Activated CD4-positive, alpha-beta T cell treated with anti-CD3 and anti-CD28 coated beads, Interleukin-2, Interleukin-4, amounts not matched to agents 100 ng/mL and 50 ng/mL, durations not matched to agents 16 hours and 8 hours (primary cell): ENCODE data around the gene BNC2.

Experiments
- DNase-seq: peaks from one replicate; pipeline ENCODE4 v3.0.0-alpha.2; 2020; ENCODE audit warnings: low spot score

BNC2 gene

DNA sequence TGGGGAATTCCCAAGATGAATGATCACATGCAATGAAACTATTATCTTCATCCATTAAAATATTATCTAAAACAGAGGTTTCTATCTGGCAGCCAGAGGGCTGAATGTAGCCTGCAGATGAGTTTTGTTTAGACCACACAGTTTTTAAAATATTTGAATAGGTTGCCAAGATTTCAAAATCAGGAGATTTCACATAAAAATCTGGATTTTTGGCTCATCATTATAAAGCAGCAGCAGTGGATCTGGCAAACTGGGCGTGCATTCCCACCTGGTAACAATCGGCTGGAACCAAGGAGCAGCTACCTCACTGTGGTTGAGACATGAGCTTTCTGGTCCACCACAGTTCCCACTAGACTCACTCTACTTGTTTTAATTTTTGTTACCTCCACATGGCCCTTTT lies 155.1 kb downstream of the BNC2 start:
- no peak for DNase-seq

DNA sequence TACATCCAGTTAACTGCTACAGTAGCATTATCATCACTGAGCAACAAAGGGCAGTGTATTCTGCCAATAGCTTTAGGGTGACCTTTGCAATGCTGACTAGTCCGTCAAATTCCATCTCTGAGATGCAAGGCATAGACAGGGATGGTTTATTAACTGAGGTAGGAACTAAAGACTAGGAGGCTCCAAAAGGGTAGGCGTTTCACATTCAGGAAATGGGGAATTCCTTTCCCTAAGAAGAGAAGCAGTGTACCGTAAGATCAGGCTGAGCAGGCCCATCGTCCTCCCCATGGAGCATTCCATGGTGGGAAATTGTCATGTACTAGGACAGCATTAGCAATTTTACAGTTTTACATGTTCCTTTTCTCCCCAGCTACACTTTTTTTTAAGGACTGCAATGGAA lies 157.7 kb downstream of the BNC2 start:
- DNase-seq = no peak

GRCh38 chr9:16710888-16711287 lies 159.6 kb downstream of the BNC2 start:
- DNase-seq = no peak

DNA sequence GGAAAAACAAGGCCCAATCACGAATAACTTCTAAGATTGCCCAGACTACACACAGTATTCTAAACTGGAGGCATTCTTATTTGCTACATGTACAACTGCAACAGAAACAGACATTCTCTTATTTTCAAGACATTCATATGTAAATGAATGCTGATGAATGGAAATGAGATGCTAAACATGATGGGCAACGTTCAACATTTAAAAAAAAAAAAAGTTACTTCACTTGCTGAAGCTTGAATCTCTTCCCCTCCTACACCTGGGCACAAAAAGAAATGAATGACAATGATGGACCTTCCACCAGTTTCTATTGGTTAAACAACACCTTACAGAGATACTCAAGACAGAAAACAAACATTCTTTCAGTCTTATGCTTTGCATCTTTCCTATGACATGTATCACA lies 160.5 kb downstream of the BNC2 start:
- no peak for DNase-seq

DNA sequence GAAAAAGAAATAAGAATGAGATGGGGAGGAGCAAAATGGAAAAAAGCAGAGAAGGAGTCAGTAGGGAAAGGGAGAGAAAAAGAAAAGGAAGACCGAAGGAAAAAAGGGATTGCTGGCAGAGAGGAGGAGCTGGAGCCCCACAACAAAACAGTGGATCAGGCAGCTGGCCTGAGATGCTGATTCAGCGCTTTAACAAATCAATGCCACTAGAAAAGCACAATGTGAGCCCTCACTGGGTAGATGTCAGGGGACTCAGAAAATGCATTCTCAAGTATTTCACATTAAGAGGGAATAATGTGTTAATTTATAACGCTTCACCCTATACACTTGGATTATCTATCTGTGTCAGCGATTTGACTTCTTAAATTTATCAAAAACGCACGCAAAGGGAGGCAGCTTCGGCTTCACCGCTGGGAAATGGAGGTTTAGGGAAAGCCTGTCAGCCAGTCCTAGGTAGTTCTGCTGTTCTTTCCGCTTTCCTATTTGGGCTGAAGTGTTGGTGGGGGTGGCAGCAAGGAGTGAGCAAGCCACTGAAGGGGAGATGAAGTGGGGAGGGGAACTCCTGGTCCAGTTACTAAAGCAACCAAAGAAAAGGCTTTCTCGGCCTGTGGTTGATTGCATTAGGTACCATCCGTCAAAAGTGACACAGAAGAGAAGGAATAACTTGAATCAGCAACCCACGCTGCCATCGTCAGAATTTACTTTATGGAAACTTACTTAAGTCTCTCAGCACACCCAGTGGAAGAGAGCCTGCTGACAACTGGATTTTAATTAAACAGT lies 161.6 kb downstream of the BNC2 start:
- no peak for DNase-seq

DNA sequence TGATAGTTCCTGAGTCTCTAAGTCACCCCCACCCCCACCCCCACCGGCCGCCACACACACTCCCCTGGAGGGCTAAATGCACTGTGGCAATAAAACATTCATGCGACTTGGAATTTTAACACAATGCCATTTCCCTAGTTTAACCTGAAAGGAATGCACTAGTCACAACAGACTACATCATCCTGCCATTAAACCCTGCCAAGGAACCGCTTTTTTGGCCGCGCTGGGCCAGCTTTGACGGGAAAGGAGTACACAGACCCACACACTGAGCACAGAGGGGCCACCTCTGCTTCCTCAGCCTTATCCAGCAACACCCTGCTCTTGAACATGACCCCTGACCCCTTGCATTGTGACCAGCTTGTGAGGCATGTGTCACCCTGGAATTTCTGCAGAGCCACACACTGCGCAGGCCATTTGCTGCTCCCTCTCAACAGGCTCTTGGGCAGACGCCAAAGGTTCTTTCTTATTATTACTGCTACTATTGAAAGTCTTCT lies 165.3 kb downstream of the BNC2 start:
- no peak for DNase-seq

GRCh38 chr9:16704116-16705110 lies 166.1 kb downstream of the BNC2 start:
- DNase-seq = no peak

- no peak for DNase-seq
These were observed 169.1 kb downstream of the BNC2 start for GRCh38 chr9:16701347-16701746.

DNA sequence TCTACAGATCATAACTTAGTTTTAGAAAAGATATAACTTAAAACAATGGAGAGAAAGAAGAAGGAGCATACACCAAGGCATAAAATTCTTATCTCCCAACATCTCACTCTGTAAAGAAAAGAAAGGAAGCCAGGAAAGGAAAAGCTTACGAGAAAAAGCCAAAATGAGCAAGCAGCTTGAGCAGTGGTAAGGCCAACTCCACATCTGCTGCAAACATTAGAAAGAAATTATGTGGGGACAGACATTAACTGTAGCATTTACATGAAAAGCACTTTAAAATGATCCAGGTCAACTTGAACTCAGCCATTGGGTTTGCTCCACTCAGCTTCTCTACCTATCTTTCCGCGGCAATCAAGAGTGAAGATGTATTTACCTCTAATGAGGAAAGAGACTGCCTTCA lies 176.9 kb downstream of the BNC2 start:
- no peak for DNase-seq

DNA sequence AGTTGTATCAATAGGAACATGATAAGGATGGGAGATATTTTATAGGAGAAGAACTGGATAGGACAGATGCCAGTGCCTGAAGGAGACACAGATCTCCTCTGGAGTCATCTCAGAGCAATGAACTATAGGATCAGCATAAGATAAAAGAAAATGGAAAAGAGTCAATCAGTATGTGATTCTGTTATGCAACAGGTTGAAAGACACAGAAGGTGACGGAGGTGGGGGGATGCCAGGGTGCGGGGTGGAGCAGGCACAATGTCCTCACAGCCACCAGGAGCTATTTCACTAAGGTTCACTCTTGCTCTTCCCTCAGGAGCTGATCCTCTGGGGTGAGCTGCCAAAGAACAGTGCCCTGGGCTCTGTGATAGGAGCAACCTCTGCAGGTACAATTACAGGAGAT lies 179.8 kb downstream of the BNC2 start:
- DNase-seq = no peak

DNA sequence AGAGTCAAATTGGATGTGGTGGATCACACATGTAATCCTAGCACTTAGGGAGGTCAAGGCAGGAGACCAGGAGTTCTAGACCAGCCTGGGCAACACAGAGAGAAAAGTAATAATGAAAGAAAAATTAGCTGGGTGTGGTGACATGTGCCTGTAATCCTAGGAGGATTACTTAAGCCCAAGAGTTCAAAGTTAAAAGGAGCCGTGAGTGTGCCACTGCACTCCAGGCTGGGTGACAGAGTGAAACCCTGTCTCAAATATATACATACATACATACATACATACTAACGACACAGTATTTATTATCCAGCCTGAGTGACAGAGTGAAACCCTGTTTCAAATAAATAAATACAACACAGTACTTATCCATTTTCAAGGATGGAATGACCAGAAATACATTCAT lies 180.3 kb downstream of the BNC2 start:
- no peak for DNase-seq

DNA sequence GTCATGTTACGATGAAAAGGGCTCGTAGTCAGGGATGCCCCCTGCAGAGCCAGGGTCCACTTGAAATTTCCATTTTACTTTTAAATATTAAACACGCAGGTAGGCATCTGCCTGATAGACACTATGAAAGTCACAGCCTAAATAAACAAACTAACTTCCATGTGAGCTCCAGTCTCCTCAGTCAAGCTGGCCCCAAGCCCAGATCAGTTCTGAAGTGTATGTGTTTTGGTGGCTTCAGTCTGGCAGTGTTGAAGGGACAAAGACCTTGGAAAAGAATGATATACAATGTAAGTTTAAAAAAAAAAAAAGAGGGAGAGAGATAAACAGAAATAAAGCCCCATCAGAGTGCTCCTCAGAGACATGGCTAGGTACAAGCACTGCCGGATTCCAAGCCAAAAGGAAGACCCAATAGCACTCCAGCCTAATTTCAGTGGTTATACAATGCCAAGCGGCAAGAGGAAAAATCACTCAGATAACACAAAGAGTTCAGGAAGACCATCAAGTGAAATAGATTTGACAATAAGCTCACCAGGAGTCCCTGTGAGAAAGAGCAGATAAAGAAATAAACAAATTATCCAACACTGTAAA lies 181.0 kb downstream of the BNC2 start:
- no peak for DNase-seq

DNA sequence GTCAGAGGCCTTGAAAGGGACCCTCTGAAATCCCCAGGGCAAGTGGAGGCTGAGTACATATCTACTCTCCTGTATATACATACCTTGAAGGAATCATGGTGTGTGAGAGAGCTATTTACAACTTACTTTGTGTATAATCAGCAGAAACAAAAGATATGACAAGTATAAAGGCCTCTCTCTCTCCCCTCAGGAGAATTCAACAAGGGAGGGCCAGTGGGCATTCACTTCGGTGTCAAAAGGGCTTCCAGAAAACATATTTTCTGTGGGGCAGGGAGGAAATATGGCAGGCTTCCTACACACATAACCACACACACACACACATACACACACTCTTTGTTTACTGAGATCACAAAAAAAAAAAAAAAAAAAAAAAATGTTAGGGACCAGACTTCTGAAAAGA lies 181.7 kb downstream of the BNC2 start:
- no peak for DNase-seq

DNA sequence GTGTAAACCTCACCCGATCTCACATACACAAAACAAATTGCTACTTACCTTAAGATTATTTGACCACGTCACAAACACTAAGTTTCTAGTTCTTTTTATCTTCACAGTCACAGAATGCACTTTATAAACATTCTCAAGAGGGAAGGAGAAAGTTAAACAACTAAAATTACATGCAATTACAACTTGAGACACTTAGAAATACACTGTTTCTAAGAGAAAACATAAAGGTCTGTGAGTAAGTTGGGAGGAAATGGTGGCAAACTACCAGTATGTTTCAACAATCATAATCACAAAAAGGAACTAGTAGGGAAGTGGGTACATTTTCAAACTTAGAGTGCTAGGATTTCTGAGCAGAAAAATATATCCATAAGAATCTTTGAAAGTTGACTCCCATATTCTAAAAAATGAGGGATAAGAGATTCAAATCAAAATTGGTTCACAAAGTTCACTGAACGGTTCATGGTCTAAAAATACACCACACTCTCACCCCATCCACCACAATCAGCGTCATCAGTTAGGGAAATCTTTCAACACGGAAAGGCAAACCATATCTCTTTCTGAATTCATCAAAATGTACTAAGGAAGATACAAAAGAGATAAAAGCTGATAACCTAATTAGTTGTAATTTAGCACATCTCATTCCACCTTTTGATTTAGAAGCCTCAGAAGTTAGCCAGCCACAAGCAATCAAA lies 182.6 kb downstream of the BNC2 start:
- no peak for DNase-seq

DNA sequence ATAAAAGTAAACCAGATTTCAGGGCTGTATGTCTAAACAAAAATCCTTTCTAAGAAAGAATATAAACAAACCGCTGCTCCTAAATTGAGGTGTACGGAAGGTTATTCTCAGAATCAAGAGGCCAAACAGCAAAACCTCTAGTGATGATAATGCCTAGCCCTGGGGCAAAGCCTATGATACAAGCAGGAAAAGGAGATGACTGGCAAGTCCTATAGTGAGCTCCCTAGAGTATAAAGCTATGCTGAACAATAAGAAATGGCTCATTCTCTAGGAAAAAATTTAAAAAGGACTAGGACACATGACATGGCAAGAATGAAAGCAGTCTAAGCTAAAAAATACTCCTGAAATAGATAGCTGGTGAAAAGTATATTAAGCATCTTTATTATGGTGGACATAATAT lies 187.1 kb downstream of the BNC2 start:
- DNase-seq = no peak

DNA sequence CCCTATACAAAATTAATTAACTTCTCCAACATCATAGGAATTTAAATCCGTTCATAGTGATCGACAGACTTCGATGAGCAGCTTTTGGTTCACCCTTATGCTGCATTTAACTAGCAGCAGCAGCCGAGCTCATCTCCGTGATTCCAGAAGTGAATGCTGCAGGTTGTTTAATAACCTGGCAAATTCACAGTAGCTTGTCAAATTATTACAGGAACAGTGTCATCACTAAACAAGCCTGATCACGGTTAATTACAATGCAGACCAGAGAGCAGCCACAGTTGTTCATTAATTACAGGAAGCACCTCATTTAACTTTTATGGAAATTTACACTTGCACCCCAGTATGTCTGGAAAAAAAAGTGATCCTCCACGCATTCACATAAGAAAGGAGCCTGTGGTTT lies 188.2 kb downstream of the BNC2 start:
- no peak for DNase-seq

DNA sequence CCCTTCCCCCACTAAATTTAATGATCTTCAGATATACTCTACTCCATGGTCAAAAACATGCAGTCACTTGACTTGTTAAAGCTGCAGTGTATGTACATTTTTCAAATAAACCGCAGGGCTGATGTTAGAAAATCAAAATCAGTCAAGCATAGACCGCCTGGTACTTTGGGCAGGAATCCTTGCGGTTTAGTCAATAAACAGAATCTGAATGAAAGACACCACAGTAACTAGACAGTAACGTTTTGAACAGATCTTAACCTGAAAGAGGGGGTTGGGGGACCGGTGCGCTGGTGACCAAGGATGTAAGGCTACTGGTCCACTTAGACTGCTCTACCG lies 188.8 kb downstream of the BNC2 start:
- no peak for DNase-seq

- DNase-seq = no peak
These were observed 189.4 kb downstream of the BNC2 start for GRCh38 chr9:16680975-16681651.

- DNase-seq = no peak
These were observed 189.9 kb downstream of the BNC2 start for GRCh38 chr9:16680541-16680940.

DNA sequence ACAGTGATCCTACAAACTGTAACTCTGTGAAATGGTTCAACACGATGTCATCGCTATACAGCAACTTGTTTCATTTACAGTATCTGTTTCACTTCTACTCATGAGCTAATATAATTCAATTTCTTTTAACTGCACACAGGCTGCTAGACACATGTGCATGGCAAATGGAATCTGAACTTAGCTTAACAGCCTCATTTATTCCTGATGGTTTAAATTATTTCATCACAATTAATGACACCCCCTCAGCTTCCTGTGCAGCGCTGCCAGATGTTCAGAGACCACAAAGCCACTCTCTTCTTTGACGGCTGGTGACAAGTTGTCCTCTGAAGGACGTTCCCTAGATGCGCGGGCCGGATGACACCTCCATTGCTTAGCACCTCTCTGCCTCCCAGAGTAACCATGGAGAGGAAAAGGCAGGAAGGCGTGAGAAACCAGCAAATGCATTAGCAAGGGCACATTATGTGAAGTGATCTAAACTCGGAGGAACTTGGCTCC lies 191.1 kb downstream of the BNC2 start:
- DNase-seq = no peak

DNA sequence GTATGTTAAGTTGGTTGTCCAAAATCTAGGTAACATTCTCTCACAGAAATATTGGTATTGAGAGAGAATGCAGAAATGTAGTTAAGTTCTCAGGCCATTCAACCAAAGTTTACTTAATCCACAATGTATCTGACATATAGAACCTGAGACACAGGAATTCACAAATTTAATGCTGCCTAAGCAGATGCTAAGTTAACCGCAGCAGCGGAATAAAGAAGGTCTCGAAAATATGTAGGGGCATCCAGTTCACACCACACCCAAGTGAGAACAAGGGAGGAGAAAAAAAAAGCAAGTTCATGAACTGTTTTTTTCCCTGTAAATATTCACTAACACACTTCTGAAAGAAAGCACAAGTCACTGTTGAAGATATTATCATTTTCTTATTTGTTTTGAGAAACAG lies 194.0 kb downstream of the BNC2 start:
- no peak for DNase-seq
